HepG2 (cell line): Measurements from ENCODE around the gene TAPBP. TPM values are rescaled to one million over a fixed set of nuclear protein-coding genes. Genes with fewer than 3 reads are reported as not detected.
A peak's percentile ranks its signal among the peaks of the same experiment; 100 is the strongest.
"Not testable (repeated sequence)": the region's sequence is repeated elsewhere in the genome, so short reads cannot be mapped to it uniquely, and the experiment has no call there.

ENCODE experiments used
- ATAC-seq: fragments of 200-7000 bp; cut with Tn5 transposase; 3 replicates; pipeline ENCODE4 v1.9.1; 2020; ENCODE audit warnings: mild to moderate bottlenecking, moderate library complexity
- BruUV-seq: library from RNA; stranded (reverse); fragments of 400-500 nt; replicated peaks from 2 replicates; lab custom pipeline; 2021; lab: Mats Ljungman, UMichigan
- CTCF ChIA-PET: fragments of 300-600 bp; formaldehyde crosslinking; extraction: SDS; loops from one replicate; lab custom pipeline; 2021; ENCODE audit warnings: low total read pairs, inconsistent platforms, low intra/inter-chr PET ratio; lab: Yijun Ruan, JAX
- POLR2A ChIA-PET: fragments of 350-600 bp; sonication (Branson Sonifier 250); formaldehyde crosslinking; loops from one replicate; lab custom pipeline; 2020; ENCODE audit warnings: antibody characterized with exemption, inconsistent platforms; lab: Yijun Ruan, JAX
- DNase-seq: peaks from one replicate; pipeline ENCODE4 v3.0.0-alpha.2; 2015; ENCODE audit warnings: low spot score
- FAIRE-seq: peaks from 3 replicates; lab custom pipeline; 2011; peaks lifted over from hg19 to GRCh38; lab: Jason Lieb, UNC
- H2AFZ ChIP-seq: one replicate; pipeline ENCODE4 v1.6.1; 2011; ENCODE audit warnings: low read length, inconsistent platforms
- H3K27ac ChIP-seq: fragments of 300-600 bp; 3 replicates; pipeline ENCODE4 v1.8.0; 2011; ENCODE audit warnings: mixed run types, mild to moderate bottlenecking, mixed read lengths, low read length, inconsistent platforms; ENCODE audit not compliant: insufficient read depth; ENCODE audit errors: extremely low read length
- H3K27me3 ChIP-seq, 2 experiments: fragments of 200-600 bp in 1 of 2; 2 replicates in 1 of 2; 3 replicates in 1 of 2; pipeline versions ENCODE4 v1.6.0 to v1.8.0; 2011; ENCODE audit warnings: low read length in 2 of 2, mild to moderate bottlenecking in 2 of 2, moderate library complexity in 2 of 2, inconsistent platforms in 1 of 2; ENCODE audit not compliant: insufficient read depth in 2 of 2, control insufficient read depth in 1 of 2
- H3K36me3 ChIP-seq, 2 experiments: fragments of 200-600 bp in 1 of 2; replicated peaks in 1 of 2; 2 replicates in 1 of 2; 3 replicates in 1 of 2; pipeline versions ENCODE4 v1.5.1 to v1.8.0; 2011; ENCODE audit warnings: low read length in 2 of 2, inconsistent platforms in 1 of 2; ENCODE audit not compliant: insufficient read depth in 2 of 2, control insufficient read depth in 1 of 2
- H3K4me1 ChIP-seq: 2 replicates; pipeline ENCODE4 v1.5.1; 2012; ENCODE audit warnings: low read length, inconsistent platforms; ENCODE audit not compliant: insufficient read depth
- H3K4me2 ChIP-seq: 2 replicates; pipeline ENCODE4 v1.6.0; 2011; ENCODE audit warnings: low read depth, low read length, inconsistent platforms
- H3K4me3 ChIP-seq, 3 experiments: fragments of 200-600 bp in 1 of 3; sonication (generic), shearing (Covaris generic) in 1 of 3; replicated peaks in 1 of 3; 2 replicates each; pipeline ENCODE4 v1.5.1; 2011 to 2016; ENCODE audit warnings: low read length in 3 of 3, inconsistent platforms in 2 of 3, low read depth in 2 of 3, mild to moderate bottlenecking in 2 of 3, control low read depth in 1 of 3, mixed read lengths in 1 of 3; ENCODE audit not compliant: insufficient read depth in 1 of 3
- H3K79me2 ChIP-seq: one replicate; pipeline ENCODE4 v1.6.1; 2011; ENCODE audit warnings: low read length, inconsistent platforms; ENCODE audit not compliant: insufficient read depth
- H3K9ac ChIP-seq: 2 replicates; pipeline ENCODE4 v1.6.0; 2011; ENCODE audit warnings: mild to moderate bottlenecking, low read depth, low read length, inconsistent platforms; ENCODE audit not compliant: insufficient read depth
- H3K9me3 ChIP-seq: 2 replicates; pipeline ENCODE4 v1.5.1; 2012; ENCODE audit warnings: mild to moderate bottlenecking, low read length
- H4K20me1 ChIP-seq: 2 replicates; pipeline ENCODE4 v1.6.0; 2011; ENCODE audit warnings: inconsistent platforms, mild to moderate bottlenecking, low read length, moderate library complexity; ENCODE audit not compliant: insufficient read depth
- FOXK1 ChIP-seq: sonication (generic); formaldehyde crosslinking; IDR thresholded peaks from 2 replicates; pipeline ENCODE4 v1.4.0; 2020; ENCODE audit warnings: low read depth, missing genetic modification reagents, borderline replicate concordance
- HDAC6 ChIP-seq: fragments of 200-600 bp; sonication (generic); IDR thresholded peaks from 2 replicates; pipeline ENCODE4 v1.7.0; 2017; ENCODE audit warnings: mild to moderate bottlenecking, antibody characterized with exemption, low read length, low read depth
- JDP2 ChIP-seq: sonication (generic); formaldehyde crosslinking; IDR thresholded peaks from 2 replicates; pipeline ENCODE4 v1.8.1; 2022; ENCODE audit warnings: missing genetic modification reagents, borderline replicate concordance
- NFE2L2 ChIP-seq: fragments of 150-350 bp; IDR thresholded peaks from 2 replicates; pipeline ENCODE4 v1.6.1; 2014; ENCODE audit warnings: low read length
- SOX13 ChIP-seq, 3 experiments: fragments of 450-650 bp in 1 of 3; sonication (generic) in 1 of 3; formaldehyde crosslinking in 1 of 3; IDR thresholded peaks in 2 of 3; conservative IDR thresholded peaks in 1 of 3; 2 replicates each; pipeline versions ENCODE4 v1.5.0 to v1.6.1; 2016 to 2020; ENCODE audit warnings: antibody characterized with exemption in 1 of 3, mild to moderate bottlenecking in 1 of 3, missing compliant biosample characterization in 1 of 3, missing genetic modification reagents in 1 of 3, moderate library complexity in 1 of 3
- ZNF253 ChIP-seq: sonication (generic); formaldehyde crosslinking; IDR thresholded peaks from 2 replicates; pipeline ENCODE4 v1.8.0; 2022; ENCODE audit warnings: mild to moderate bottlenecking, missing genetic modification reagents, borderline replicate concordance
- ZNF652 ChIP-seq: IDR thresholded peaks from 2 replicates; pipeline ENCODE4 v1.6.1; 2016; ENCODE audit warnings: low read depth, borderline replicate concordance
- WGBS: methylation state at CpG from one replicate; pipeline ENCODE4 v1.1.6; 2017; ENCODE audit warnings: low lambda C conversion rate; 5-methylcytosine and 5-hydroxymethylcytosine counted together
- in situ Hi-C: cut with HindIII; loops from 2 replicates; pipeline ENCODE4 v1.10.0; 2017; ENCODE audit warnings: low pct_unique_long_range_greater_than_20kb; ENCODE audit not compliant: extremely low pct_ligation_motif_present
- intact Hi-C: fragments of 100-400 bp; cut with micrococcal nuclease; formaldehyde crosslinking; loops from one replicate; pipeline ENCODE4 v1.10.0; 2022; ENCODE audit not compliant: unreplicated experiment
- polyA plus RNA-seq, 8 experiments: library from polyadenylated mRNA; depleted of rRNA in 3 of 8; stranded (reverse) in 7 of 8; unstranded in 1 of 8; fragments of >200 nt; fragmentation: Illumina TruSeq in 4 of 8; extraction: Trizol in 4 of 8; gene quantifications; 2 replicates each; pipeline versions ENCODE4 v1.2.1 to v1.2.3, GENCODE V29; 2011 to 2016; ENCODE audit warnings: low read depth in 4 of 8, missing spikeins in 1 of 8, mixed read lengths in 1 of 8; ENCODE audit not compliant: insufficient read depth in 1 of 8
- total RNA-seq, 5 experiments: library from RNA; depleted of rRNA; stranded (reverse); fragments of >200 nt; fragmentation: Illumina TruSeq; extraction: Trizol; gene quantifications; 2 replicates each; pipeline ENCODE4 v1.2.3, GENCODE V29; 2016; ENCODE audit warnings: low read depth in 1 of 5
- TF ChIP-seq, protein P1 (sequence below): IDR thresholded peaks from 2 replicates; pipeline ENCODE4 v1.4.0; 2020; ENCODE audit warnings: mild to moderate bottlenecking, missing genetic modification reagents

Gene TAPBP
- total and polyA plus RNA-seq, 2 of the 13 experiments (the other 11 are each of a cell fraction or from before 2014, with no cell fraction given): 27.4 to 32.3 TPM

DNA sequence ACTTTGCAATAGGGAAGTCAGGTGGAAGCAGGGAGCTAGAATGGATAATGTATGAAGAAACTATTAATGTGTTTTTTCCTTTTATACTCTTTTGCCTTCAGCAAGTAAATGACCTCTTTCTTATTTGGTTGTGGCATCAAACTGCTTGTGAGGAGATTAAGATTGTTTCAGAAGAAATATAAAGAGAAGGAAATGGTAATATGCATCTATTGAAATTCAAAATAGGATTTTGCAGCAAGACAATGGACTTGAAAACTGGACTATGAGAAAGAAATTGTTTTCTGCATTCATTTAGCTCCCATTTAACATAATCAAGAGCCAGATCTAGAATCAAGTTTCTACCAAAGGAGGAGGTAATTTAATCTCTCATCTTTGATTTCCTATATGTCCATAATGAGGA is 45.5 kb upstream of the TAPBP start:
- POLR2A ChIA-PET: no interaction called here

DNA sequence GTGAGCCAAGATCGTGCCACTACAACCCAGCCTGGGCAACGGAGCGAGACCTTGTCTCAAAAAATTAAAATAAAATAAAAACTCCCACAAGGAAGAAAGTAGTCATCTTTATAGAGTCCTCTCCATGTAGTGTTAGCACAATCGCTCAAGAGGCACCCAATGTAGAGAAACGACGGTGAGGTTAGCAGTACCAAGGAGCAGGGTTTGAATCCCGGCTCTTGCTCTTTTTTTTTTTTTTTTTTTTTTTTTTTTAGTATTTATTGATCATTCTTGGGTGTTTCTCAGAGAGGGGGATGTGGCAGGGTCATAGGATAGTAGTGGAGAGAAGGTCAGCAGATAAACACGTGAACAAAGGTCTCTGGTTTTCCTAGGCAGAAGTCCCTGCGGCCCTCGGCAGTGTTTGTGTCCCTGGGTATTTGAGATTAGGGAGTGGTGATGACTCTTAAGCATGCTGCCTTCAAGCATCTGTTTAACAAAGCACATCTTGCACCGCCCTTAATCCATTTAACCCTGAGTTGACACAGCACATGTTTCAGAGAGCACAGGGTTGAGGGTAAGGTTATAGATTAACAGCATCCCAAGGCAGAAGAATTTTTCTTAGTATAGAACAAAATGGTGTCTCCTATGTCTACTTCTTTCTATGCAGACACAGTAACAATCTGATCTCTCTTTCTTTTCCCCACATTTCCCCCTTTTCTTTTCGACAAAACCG is 43.4 kb upstream of the TAPBP start:
- 43% methylated on average over 13 of the region's 13 CpGs for WGBS
- in situ Hi-C loops, FAIRE-seq, H2AFZ ChIP-seq, H3K9me3 ChIP-seq, CTCF ChIA-PET, ATAC-seq, intact Hi-C loops, H3K27me3 ChIP-seq, H3K4me3 ChIP-seq, DNase-seq, H4K20me1 ChIP-seq, H3K27ac ChIP-seq, H3K79me2 ChIP-seq, BruUV-seq, H3K9ac ChIP-seq, H3K4me2 ChIP-seq, H3K36me3 ChIP-seq: not testable (repeated sequence)
- H3K4me1 ChIP-seq: peaks cover 15% of the 10 kb centered on the region
- POLR2A ChIA-PET: interaction anchor here (0.6 to 0.7 kb wide), 2 partner anchors 25 to 165 kb away, joined by 3 read pairs; no protein-coding TSS in a partner anchor
- TF ChIP-seq, protein P1, sequence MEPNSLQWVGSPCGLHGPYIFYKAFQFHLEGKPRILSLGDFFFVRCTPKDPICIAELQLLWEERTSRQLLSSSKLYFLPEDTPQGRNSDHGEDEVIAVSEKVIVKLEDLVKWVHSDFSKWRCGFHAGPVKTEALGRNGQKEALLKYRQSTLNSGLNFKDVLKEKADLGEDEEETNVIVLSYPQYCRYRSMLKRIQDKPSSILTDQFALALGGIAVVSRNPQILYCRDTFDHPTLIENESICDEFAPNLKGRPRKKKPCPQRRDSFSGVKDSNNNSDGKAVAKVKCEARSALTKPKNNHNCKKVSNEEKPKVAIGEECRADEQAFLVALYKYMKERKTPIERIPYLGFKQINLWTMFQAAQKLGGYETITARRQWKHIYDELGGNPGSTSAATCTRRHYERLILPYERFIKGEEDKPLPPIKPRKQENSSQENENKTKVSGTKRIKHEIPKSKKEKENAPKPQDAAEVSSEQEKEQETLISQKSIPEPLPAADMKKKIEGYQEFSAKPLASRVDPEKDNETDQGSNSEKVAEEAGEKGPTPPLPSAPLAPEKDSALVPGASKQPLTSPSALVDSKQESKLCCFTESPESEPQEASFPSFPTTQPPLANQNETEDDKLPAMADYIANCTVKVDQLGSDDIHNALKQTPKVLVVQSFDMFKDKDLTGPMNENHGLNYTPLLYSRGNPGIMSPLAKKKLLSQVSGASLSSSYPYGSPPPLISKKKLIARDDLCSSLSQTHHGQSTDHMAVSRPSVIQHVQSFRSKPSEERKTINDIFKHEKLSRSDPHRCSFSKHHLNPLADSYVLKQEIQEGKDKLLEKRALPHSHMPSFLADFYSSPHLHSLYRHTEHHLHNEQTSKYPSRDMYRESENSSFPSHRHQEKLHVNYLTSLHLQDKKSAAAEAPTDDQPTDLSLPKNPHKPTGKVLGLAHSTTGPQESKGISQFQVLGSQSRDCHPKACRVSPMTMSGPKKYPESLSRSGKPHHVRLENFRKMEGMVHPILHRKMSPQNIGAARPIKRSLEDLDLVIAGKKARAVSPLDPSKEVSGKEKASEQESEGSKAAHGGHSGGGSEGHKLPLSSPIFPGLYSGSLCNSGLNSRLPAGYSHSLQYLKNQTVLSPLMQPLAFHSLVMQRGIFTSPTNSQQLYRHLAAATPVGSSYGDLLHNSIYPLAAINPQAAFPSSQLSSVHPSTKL: peak; percentile 41; the same call in 1 of the 2 replicates
- TF ChIP-seq ZNF652 (CRISPR knock-in tag): peak; percentile 79

More for the DNA sequence above, 45.5 kb upstream of the TAPBP start:
- Histone ChIP-seq H3K4me1 (peaks cover 17% of the 10 kb centered on the region), H3K9me3 (no peaks in the 10 kb centered on the region), H3K9ac (no peak overlapping the region), H3K4me3 (no peak overlapping the region), H2AFZ (no peak overlapping the region), H3K79me2 (no peaks in the 10 kb centered on the region), H3K27ac (no peak overlapping the region), H4K20me1 (no peaks in the 10 kb centered on the region), H3K36me3 (no peaks in the 10 kb centered on the region), H3K4me2 (no peak overlapping the region), H3K27me3 (peaks cover 0 to 1% of the 10 kb centered on the region in 2 experiments; a peak in 3 of 5 replicates)
- CTCF ChIA-PET: no interaction called here
- in situ Hi-C loops: no loop called here
- ATAC-seq: no peak
- TF ChIP-seq FOXK1 (CRISPR knock-in tag) (no peak), JDP2 (CRISPR knock-in tag) (no peak), NFE2L2 (no peak), SOX13 (IDR thresholded peaks at IDR 0.05) (no peak), SOX13 (CRISPR knock-in tag; conservative IDR thresholded peaks at IDR 0.05 in 1 of 2, IDR thresholded peaks at IDR 0.05 in 1 of 2) (no peak), HDAC6 (no peak), ZNF253 (CRISPR knock-in tag) (no peak)
- BruUV-seq: no TSS peak
- no peak for DNase-seq
- intact Hi-C loops: no loop called here
- no peak for FAIRE-seq
